ENCODE data around the gene TMEM44. TPM values are rescaled to one million over a fixed set of nuclear protein-coding genes. Genes with fewer than 3 reads are reported as not detected.

TMEM44 gene
- total and polyA plus RNA-seq, 9 of the 15 experiments (the other 6 are each of a cell fraction or from before 2014, with no cell fraction given) = 0.53 to 18.1 (median 11.3) TPM

DNA sequence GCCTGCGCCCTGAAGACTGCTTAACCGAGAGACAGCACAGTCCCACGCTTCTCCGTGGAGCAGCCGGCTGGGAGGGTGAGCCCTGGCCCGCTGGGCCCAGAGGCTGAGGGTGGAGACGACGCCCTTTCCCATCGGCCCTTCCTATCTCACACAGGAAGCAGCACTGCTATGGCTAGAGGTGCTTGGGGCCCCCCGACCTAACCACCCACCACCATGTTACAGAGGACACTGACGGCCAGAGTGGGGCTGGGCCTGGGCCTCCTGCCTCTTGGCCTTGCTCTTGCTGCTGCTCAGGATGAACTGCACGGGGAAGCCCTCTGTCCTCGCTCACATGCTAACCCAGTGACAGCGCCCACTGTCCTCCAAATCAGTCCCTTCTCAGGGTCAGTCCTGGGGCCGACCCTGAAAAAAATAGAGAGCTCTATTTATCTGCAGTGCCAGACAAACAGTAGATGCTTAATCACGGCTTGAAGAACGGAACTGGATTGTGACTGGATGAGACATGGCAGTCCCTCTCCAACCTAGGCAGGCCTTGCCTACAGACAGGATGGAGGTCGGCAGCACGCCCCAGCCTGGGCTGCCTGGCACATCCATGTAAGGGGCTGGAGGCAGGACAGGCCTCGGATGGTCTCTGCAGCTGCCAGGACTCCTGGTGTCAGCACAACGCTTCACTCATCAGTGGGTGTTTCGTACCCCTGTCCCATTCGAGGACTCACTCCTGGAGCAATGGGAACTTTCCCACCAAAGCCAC is 14.2 kb downstream of the TMEM44 start (continued):
- TF ChIP-seq CTBP1 (IDR thresholded peaks at IDR 0.05; ENCODE audit: borderline replicate concordance) (no peak), MAFG (tag; conservative IDR thresholded peaks at IDR 0.05) (no peak), SMARCA5 (IDR thresholded peaks at IDR 0.05) (no peak), STAT5A (IDR thresholded peaks at IDR 0.05; ENCODE audit: borderline replicate concordance, low read length) (no peak), MTA2 (IDR thresholded peaks at IDR 0.05; ENCODE audit: low read depth) (no peak), TRIM25 (IDR thresholded peaks at IDR 0.05; ENCODE audit: borderline replicate concordance) (no peak), BMI1 (IDR thresholded peaks at IDR 0.05; ENCODE audit: low read length) (no peak), TCF3 (CRISPR knock-in tag; IDR thresholded peaks at IDR 0.05) (peak; percentile 28; the same call in 1 of the 2 replicates), HNRNPK (IDR thresholded peaks at IDR 0.05; ENCODE audit: low read depth, low read length, poor library complexity, severe bottlenecking) (no peak), KLF1 (tag; IDR thresholded peaks at IDR 0.05) (0 out of 2 replicates have a peak, but pooled peaks have one; percentile 32), E2F3 (CRISPR knock-in tag; IDR thresholded peaks at IDR 0.05) (no peak), RNF2 (IDR thresholded peaks at IDR 0.05) (no peak), L3MBTL2 (IDR thresholded peaks at IDR 0.05) (peak; percentile 51; the same call in 1 of the 2 replicates), SIN3B (IDR thresholded peaks at IDR 0.05; ENCODE audit: low read depth) (no peak), NCOA2 (IDR thresholded peaks at IDR 0.05; ENCODE audit: partially characterized antibody in 2 of 2) (no peak), RCOR1 (IDR thresholded peaks at IDR 0.05; ENCODE audit: borderline replicate concordance in 1 of 2, low read depth in 2 of 2, low read length in 2 of 2) (peak in 1 of 2 experiments; percentile 11; a peak in 1 of 4 replicates), KAT8 (IDR thresholded peaks at IDR 0.05; ENCODE audit: low read depth) (no peak), ZNF592 (IDR thresholded peaks at IDR 0.05) (peak; percentile 58; the same call in 1 of the 2 replicates), SMAD4 (CRISPR knock-in tag; conservative IDR thresholded peaks at IDR 0.05) (0 out of 2 replicates have a peak, but pooled peaks have one; percentile 48), C11orf30 (IDR thresholded peaks at IDR 0.05; ENCODE audit: low read depth) (no peak)
- TF ChIP-seq, protein P1, sequence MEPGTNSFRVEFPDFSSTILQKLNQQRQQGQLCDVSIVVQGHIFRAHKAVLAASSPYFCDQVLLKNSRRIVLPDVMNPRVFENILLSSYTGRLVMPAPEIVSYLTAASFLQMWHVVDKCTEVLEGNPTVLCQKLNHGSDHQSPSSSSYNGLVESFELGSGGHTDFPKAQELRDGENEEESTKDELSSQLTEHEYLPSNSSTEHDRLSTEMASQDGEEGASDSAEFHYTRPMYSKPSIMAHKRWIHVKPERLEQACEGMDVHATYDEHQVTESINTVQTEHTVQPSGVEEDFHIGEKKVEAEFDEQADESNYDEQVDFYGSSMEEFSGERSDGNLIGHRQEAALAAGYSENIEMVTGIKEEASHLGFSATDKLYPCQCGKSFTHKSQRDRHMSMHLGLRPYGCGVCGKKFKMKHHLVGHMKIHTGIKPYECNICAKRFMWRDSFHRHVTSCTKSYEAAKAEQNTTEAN (CRISPR knock-in tag; IDR thresholded peaks at IDR 0.05) = no peak
